Neuronal stem cell (in vitro differentiated cells): ENCODE measurements around the gene CFTR.

Experiments
- DNase-seq: peaks from one replicate; pipeline ENCODE4 v3.0.0-alpha.2; 2013; ENCODE audit warnings: low spot score
- H2AFZ ChIP-seq: one replicate; pipeline ENCODE4 v1.6.1; 2013; ENCODE audit warnings: mild to moderate bottlenecking, low read length, inconsistent platforms
- H2AK5ac ChIP-seq: 2 replicates; pipeline ENCODE4 v1.6.1; 2013; ENCODE audit warnings: low read depth, mild to moderate bottlenecking, inconsistent platforms, low read length, moderate library complexity, mixed read lengths
- H2BK120ac ChIP-seq: 2 replicates; pipeline ENCODE4 v1.6.1; 2013; ENCODE audit warnings: low read depth, mild to moderate bottlenecking, inconsistent platforms, low read length, moderate library complexity, mixed read lengths
- H2BK12ac ChIP-seq: one replicate; pipeline ENCODE4 v1.6.1; 2013; ENCODE audit warnings: low read length, inconsistent platforms
- H2BK15ac ChIP-seq: 2 replicates; pipeline ENCODE4 v1.6.1; 2013; ENCODE audit warnings: mild to moderate bottlenecking, low read length, inconsistent platforms, mixed read lengths
- H2BK5ac ChIP-seq: one replicate; pipeline ENCODE4 v1.6.1; 2013; ENCODE audit warnings: inconsistent platforms, mild to moderate bottlenecking, low read length, moderate library complexity
- H3K14ac ChIP-seq: one replicate; pipeline ENCODE4 v1.6.1; 2013; ENCODE audit warnings: low read length, inconsistent platforms
- H3K18ac ChIP-seq: 2 replicates; pipeline ENCODE4 v1.6.1; 2013; ENCODE audit warnings: low read length, inconsistent platforms
- H3K23ac ChIP-seq: 2 replicates; pipeline ENCODE4 v1.6.1; 2013; ENCODE audit warnings: low read depth, mild to moderate bottlenecking, mixed read lengths, low read length, inconsistent platforms; ENCODE audit not compliant: poor library complexity
- H3K27ac ChIP-seq: replicated peaks from 3 replicates; pipeline ENCODE4 v1.5.1; 2013; ENCODE audit warnings: low read length, inconsistent platforms
- H3K27me3 ChIP-seq, 3 experiments: 2 replicates each; pipeline ENCODE4 v1.6.1; 2013; ENCODE audit warnings: low read length in 3 of 3, mild to moderate bottlenecking in 2 of 3, inconsistent platforms in 1 of 3, low read depth in 1 of 3, mixed read lengths in 1 of 3, moderate library complexity in 1 of 3; ENCODE audit not compliant: control insufficient read depth in 3 of 3, insufficient read depth in 3 of 3
- H3K36me3 ChIP-seq, 2 donors: replicated peaks in 1 of 2; 2 replicates each; pipeline ENCODE4 v1.6.1; 2013; ENCODE audit warnings: low read length in 2 of 2; ENCODE audit not compliant: control insufficient read depth in 2 of 2, insufficient read depth in 2 of 2
- H3K4ac ChIP-seq: 2 replicates; pipeline ENCODE4 v1.6.1; 2013; ENCODE audit warnings: inconsistent platforms, mild to moderate bottlenecking, low read length, moderate library complexity
- H3K4me1 ChIP-seq, 2 donors: 1 replicate in 1 of 2; 2 replicates in 1 of 2; pipeline ENCODE4 v1.6.1; 2013; ENCODE audit warnings: low read length in 2 of 2, low read depth in 1 of 2; ENCODE audit not compliant: control insufficient read depth in 2 of 2, insufficient read depth in 1 of 2
- H3K4me2 ChIP-seq: one replicate; pipeline ENCODE4 v1.6.1; 2013; ENCODE audit warnings: mild to moderate bottlenecking, low read length, inconsistent platforms; ENCODE audit not compliant: insufficient read depth, poor library complexity, severe bottlenecking
- H3K4me3 ChIP-seq, 2 donors: 2 replicates each; pipeline ENCODE4 v1.5.1; 2013; ENCODE audit warnings: low read length in 2 of 2, mild to moderate bottlenecking in 2 of 2, inconsistent platforms in 1 of 2, moderate library complexity in 1 of 2
- H3K79me1 ChIP-seq: one replicate; pipeline ENCODE4 v1.6.1; 2013; ENCODE audit warnings: low read depth, mild to moderate bottlenecking, inconsistent platforms, low read length, moderate library complexity
- H3K9ac ChIP-seq: one replicate; pipeline ENCODE4 v1.6.1; 2013; ENCODE audit warnings: mild to moderate bottlenecking, low read depth, low read length, inconsistent platforms; ENCODE audit not compliant: poor library complexity
- H3K9me3 ChIP-seq, 2 donors: replicated peaks in 1 of 2; 2 replicates each; pipeline versions ENCODE3 to v1.6.1; 2013; ENCODE audit warnings: low read length in 2 of 2, mild to moderate bottlenecking in 2 of 2, inconsistent platforms in 1 of 2, low read depth in 1 of 2, mixed read lengths in 1 of 2, moderate library complexity in 1 of 2; ENCODE audit not compliant: control insufficient read depth in 2 of 2, insufficient read depth in 1 of 2
- H4K8ac ChIP-seq: one replicate; pipeline ENCODE4 v1.6.1; 2013; ENCODE audit warnings: low read depth, mild to moderate bottlenecking, inconsistent platforms, low read length, moderate library complexity
- H4K91ac ChIP-seq: one replicate; pipeline ENCODE4 v1.6.1; 2013; ENCODE audit warnings: low read length, low read depth, mild to moderate bottlenecking, inconsistent platforms; ENCODE audit not compliant: poor library complexity
- WGBS, 2 donors: extraction: QIAGEN DNeasy Blood & Tissue Kit; methylation state at CpG; one replicate each; pipeline ENCODE4 v1.1.7; 2013; ENCODE audit warnings: missing lambda C conversion rate in 2 of 2, mixed read lengths in 1 of 2; ENCODE audit not compliant: insufficient read length in 2 of 2, insufficient replicate concordance in 1 of 2; ENCODE audit errors: extremely low coverage in 2 of 2; 5-methylcytosine and 5-hydroxymethylcytosine counted together

Gene CFTR

DNA sequence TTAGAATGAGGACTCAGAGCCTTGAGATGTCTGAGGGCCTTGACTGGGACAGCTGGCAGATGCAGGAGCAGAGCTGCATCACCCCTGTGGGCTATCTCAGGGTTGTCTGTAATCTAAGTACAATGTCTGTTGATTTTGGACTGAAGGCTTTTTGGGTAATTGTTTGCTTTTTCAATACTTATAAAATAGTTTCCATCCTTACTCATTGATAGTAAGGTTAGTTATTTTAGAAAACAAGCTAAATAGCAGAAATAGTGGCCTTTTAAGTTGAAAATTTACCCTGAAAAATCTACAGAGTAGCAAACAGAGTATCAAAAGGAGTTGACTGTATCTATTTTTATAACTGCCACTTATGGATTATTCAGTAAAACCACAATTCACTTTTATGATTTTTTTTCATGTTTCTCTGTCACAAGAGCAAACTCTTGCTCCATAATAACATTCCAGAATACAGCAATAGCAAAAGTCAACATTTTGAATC lies 179.7 kb downstream of the CFTR start:
- Histone ChIP-seq H3K4me2 (no peak overlapping the region), H3K79me1 (no peaks in the 10 kb centered on the region), H3K27me3 (peaks cover 0 to 6% (median 0%) of the 10 kb centered on the region in 3 experiments), H2BK15ac (no peak overlapping the region), H2BK120ac (no peak overlapping the region), H2BK5ac (no peak overlapping the region), H4K91ac (no peak overlapping the region), H3K36me3 (no peaks in the 10 kb centered on the region), H3K14ac (no peak overlapping the region), H3K4me3 (no peak overlapping the region), H3K18ac (no peak overlapping the region), H3K27ac (no peak overlapping the region), H3K9me3 (no peaks in the 10 kb centered on the region), H2AK5ac (no peak overlapping the region), H2BK12ac (no peak overlapping the region), H3K4me1 (no peaks in the 10 kb centered on the region), H3K9ac (no peak overlapping the region), H3K4ac (no peak overlapping the region), H2AFZ (no peak overlapping the region), H4K8ac (no peak overlapping the region), H3K23ac (no peak overlapping the region)
- DNase-seq, result no peak

DNA sequence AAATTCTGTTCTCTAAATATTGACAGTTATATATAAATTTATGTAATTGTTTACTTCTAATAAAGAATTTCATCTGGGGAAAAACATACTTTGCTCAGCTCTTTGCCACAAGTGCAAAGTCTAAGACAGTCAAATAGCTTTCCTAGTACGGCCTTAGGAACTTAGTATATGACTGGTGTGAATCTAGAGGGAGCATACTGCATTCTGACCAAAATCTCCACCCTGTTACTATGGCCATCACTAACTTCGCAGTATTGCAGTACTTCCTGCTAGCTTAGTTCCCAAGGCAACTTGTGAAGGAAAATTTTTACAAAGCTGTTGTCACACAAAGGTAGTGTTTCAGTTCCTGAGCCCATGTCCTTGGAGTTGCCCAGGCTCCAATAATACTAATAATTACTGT lies 181.5 kb downstream of the CFTR start:
- no peak overlapping the region for H3K4me3 ChIP-seq
- no peaks in the 10 kb centered on the region for H3K79me1 ChIP-seq
- H2BK12ac ChIP-seq, result no peak overlapping the region
- no peak for DNase-seq
- H3K9ac ChIP-seq, result no peak overlapping the region
- H3K4me1 ChIP-seq, result no peaks in the 10 kb centered on the region
- no peaks in the 10 kb centered on the region for H3K9me3 ChIP-seq
- H4K8ac ChIP-seq, result no peak overlapping the region
- no peak overlapping the region for H4K91ac ChIP-seq
- no CpG with 5 or more reads among the region's 2 CpGs for WGBS, 2 donors
- H2AK5ac ChIP-seq, result no peak overlapping the region
- H3K4me2 ChIP-seq, result no peak overlapping the region
- no peak overlapping the region for H2BK15ac ChIP-seq
- H3K27me3 ChIP-seq, result no peaks in the 10 kb centered on the region
- no peak overlapping the region for H3K4ac ChIP-seq
- no peak overlapping the region for H2BK5ac ChIP-seq
- no peak overlapping the region for H3K14ac ChIP-seq
- no peak overlapping the region for H3K23ac ChIP-seq
- H2AFZ ChIP-seq, result no peak overlapping the region
- no peak overlapping the region for H3K27ac ChIP-seq
- no peak overlapping the region for H2BK120ac ChIP-seq
- H3K18ac ChIP-seq, result no peak overlapping the region
- no peaks in the 10 kb centered on the region for H3K36me3 ChIP-seq

DNA sequence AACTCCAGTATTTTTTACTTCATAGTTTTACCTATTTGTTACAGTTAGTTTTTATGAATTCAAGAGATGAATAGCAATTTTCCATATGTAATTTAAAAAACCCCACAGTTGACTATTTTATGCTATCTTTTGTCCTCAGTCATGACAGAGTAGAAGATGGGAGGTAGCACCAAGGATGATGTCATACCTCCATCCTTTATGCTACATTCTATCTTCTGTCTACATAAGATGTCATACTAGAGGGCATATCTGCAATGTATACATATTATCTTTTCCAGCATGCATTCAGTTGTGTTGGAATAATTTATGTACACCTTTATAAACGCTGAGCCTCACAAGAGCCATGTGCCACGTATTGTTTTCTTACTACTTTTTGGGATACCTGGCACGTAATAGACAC lies 184.2 kb downstream of the CFTR start:
- no peak overlapping the region for H4K8ac ChIP-seq
- H3K27ac ChIP-seq, result no peak overlapping the region
- no peak overlapping the region for H3K14ac ChIP-seq
- no CpG with 5 or more reads among the region's 3 CpGs for whole genome bisulfite sequencing, 2 donors
- H2BK12ac ChIP-seq, result no peak overlapping the region
- H3K79me1 ChIP-seq, result no peaks in the 10 kb centered on the region
- no peaks in the 10 kb centered on the region for H3K4me1 ChIP-seq
- H3K9ac ChIP-seq, result no peak overlapping the region
- DNase-seq, result no peak
- no peak overlapping the region for H2BK15ac ChIP-seq
- no peaks in the 10 kb centered on the region for H3K36me3 ChIP-seq
- no peak overlapping the region for H2BK5ac ChIP-seq
- no peak overlapping the region for H2AFZ ChIP-seq
- H3K4me3 ChIP-seq, result no peak overlapping the region
- H3K4ac ChIP-seq, result no peak overlapping the region
- H3K23ac ChIP-seq, result no peak overlapping the region
- no peak overlapping the region for H3K18ac ChIP-seq
- no peaks in the 10 kb centered on the region for H3K27me3 ChIP-seq
- no peak overlapping the region for H2AK5ac ChIP-seq
- no peak overlapping the region for H2BK120ac ChIP-seq
- H3K4me2 ChIP-seq, result no peak overlapping the region
- H4K91ac ChIP-seq, result no peak overlapping the region
- H3K9me3 ChIP-seq, result no peaks in the 10 kb centered on the region

DNA sequence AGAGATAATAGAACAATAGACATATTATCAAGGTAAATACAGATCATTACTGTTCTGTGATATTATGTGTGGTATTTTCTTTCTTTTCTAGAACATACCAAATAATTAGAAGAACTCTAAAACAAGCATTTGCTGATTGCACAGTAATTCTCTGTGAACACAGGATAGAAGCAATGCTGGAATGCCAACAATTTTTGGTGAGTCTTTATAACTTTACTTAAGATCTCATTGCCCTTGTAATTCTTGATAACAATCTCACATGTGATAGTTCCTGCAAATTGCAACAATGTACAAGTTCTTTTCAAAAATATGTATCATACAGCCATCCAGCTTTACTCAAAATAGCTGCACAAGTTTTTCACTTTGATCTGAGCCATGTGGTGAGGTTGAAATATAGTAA lies 185.5 kb downstream of the CFTR start:
- Histone ChIP-seq H3K27me3 (no peaks in the 10 kb centered on the region), H2BK12ac (no peak overlapping the region), H4K91ac (no peak overlapping the region), H3K4me3 (no peak overlapping the region), H3K14ac (no peak overlapping the region), H3K18ac (no peak overlapping the region), H2BK15ac (no peak overlapping the region), H3K4ac (no peak overlapping the region), H3K27ac (no peak overlapping the region), H4K8ac (no peak overlapping the region), H3K36me3 (no peaks in the 10 kb centered on the region), H3K79me1 (no peaks in the 10 kb centered on the region), H2AK5ac (no peak overlapping the region), H2AFZ (no peak overlapping the region), H3K4me1 (no peaks in the 10 kb centered on the region), H3K23ac (no peak overlapping the region), H3K9me3 (no peaks in the 10 kb centered on the region), H3K4me2 (no peak overlapping the region), H2BK120ac (no peak overlapping the region), H2BK5ac (no peak overlapping the region), H3K9ac (no peak overlapping the region)
- DNase-seq, result no peak
